ENCODE results near the gene FAM53C.

Gene FAM53C

GRCh38 chr5:138336952-138337684 is 948 bp upstream of the FAM53C start:
- Histone ChIP-seq H3K4me1 (ENCODE audit: control insufficient read depth, insufficient read depth, low read length, poor library complexity, severe bottlenecking) (peaks cover 14% of the 10 kb centered on the region), H3K4me3 (ENCODE audit: extremely low read depth, insufficient read depth, low read length, poor library complexity, severe bottlenecking) (peak overlapping the region; percentile 88), H3K36me3 (ENCODE audit: control insufficient read depth, insufficient read depth, low read length) (peaks cover 23% of the 10 kb centered on the region), H3K27ac (ENCODE audit: low read depth, low read length, severe bottlenecking) (peak overlapping the region; percentile 100), H3K9me3 (ENCODE audit: control insufficient read depth, low read length) (no peaks in the 10 kb centered on the region)
- WGBS, 2 experiments (ENCODE audit: insufficient coverage in 2 of 2): 46 to 62% methylated on average over 4 to 5 of the region's 13 CpGs

GRCh38 chr5:138338411-138339090 is 485 bp downstream of the FAM53C start:
- WGBS, 2 experiments (ENCODE audit: insufficient coverage in 2 of 2): 0% methylated on average over 2 to 6 of the region's 22 CpGs
- H3K4me3 ChIP-seq (ENCODE audit: extremely low read depth, insufficient read depth, low read length, poor library complexity, severe bottlenecking): peak overlapping the region; percentile 88
- H3K9me3 ChIP-seq (ENCODE audit: control insufficient read depth, low read length): no peaks in the 10 kb centered on the region
- peaks cover 14% of the 10 kb centered on the region for H3K4me1 ChIP-seq (ENCODE audit: control insufficient read depth, insufficient read depth, low read length, poor library complexity, severe bottlenecking)
- peaks cover 36% of the 10 kb centered on the region for H3K36me3 ChIP-seq (ENCODE audit: control insufficient read depth, insufficient read depth, low read length)
- H3K27ac ChIP-seq (ENCODE audit: low read depth, low read length, severe bottlenecking): peak overlapping the region; percentile 100

GRCh38 chr5:138339091-138339456 is 1.0 kb downstream of the FAM53C start:
- 0 to 3% methylated on average over 2 to 4 of the region's 7 CpGs for WGBS, 2 experiments (ENCODE audit: insufficient coverage in 2 of 2)
- H3K9me3 ChIP-seq (ENCODE audit: control insufficient read depth, low read length): no peaks in the 10 kb centered on the region
- H3K27ac ChIP-seq (ENCODE audit: low read depth, low read length, severe bottlenecking): peak overlapping the region; percentile 100
- H3K36me3 ChIP-seq (ENCODE audit: control insufficient read depth, insufficient read depth, low read length): peaks cover 41% of the 10 kb centered on the region
- peak overlapping the region; percentile 88 for H3K4me3 ChIP-seq (ENCODE audit: extremely low read depth, insufficient read depth, low read length, poor library complexity, severe bottlenecking)
- peaks cover 14% of the 10 kb centered on the region for H3K4me1 ChIP-seq (ENCODE audit: control insufficient read depth, insufficient read depth, low read length, poor library complexity, severe bottlenecking)

- Histone ChIP-seq H3K27ac (ENCODE audit: low read depth, low read length, severe bottlenecking) (peak overlapping the region; percentile 100), H3K4me1 (ENCODE audit: control insufficient read depth, insufficient read depth, low read length, poor library complexity, severe bottlenecking) (peaks cover 14% of the 10 kb centered on the region), H3K36me3 (ENCODE audit: control insufficient read depth, insufficient read depth, low read length) (peaks cover 45% of the 10 kb centered on the region), H3K9me3 (ENCODE audit: control insufficient read depth, low read length) (no peaks in the 10 kb centered on the region), H3K4me3 (ENCODE audit: extremely low read depth, insufficient read depth, low read length, poor library complexity, severe bottlenecking) (peak overlapping the region; percentile 88)
- WGBS, 2 experiments (ENCODE audit: insufficient coverage in 2 of 2): 65 to 92% methylated on average over 2 of the region's 2 CpGs
Measured at GRCh38 chr5:138339464-138339863, 1.4 kb downstream of the FAM53C start.

- Histone ChIP-seq H3K4me1 (ENCODE audit: control insufficient read depth, insufficient read depth, low read length, poor library complexity, severe bottlenecking) (peaks cover 14% of the 10 kb centered on the region), H3K27ac (ENCODE audit: low read depth, low read length, severe bottlenecking) (no peak overlapping the region), H3K9me3 (ENCODE audit: control insufficient read depth, low read length) (no peaks in the 10 kb centered on the region), H3K4me3 (ENCODE audit: extremely low read depth, insufficient read depth, low read length, poor library complexity, severe bottlenecking) (peak overlapping the region; percentile 88), H3K36me3 (ENCODE audit: control insufficient read depth, insufficient read depth, low read length) (peaks cover 51% of the 10 kb centered on the region)
- WGBS, 2 experiments (ENCODE audit: insufficient coverage in 2 of 2): 80% methylated on average over 1 of the region's 3 CpGs; no CpG with 5 or more reads in 1 of the 2 experiments
Measured at GRCh38 chr5:138340008-138340407, 1.9 kb downstream of the FAM53C start.

GRCh38 chr5:138344887-138345622 is 7.0 kb downstream of the FAM53C start:
- WGBS, 2 experiments (ENCODE audit: insufficient coverage in 2 of 2): 97 to 98% methylated on average over 25 to 27 of the region's 32 CpGs
- H3K9me3 ChIP-seq (ENCODE audit: control insufficient read depth, low read length): no peaks in the 10 kb centered on the region
- no peak overlapping the region for H3K4me3 ChIP-seq (ENCODE audit: extremely low read depth, insufficient read depth, low read length, poor library complexity, severe bottlenecking)
- H3K27ac ChIP-seq (ENCODE audit: low read depth, low read length, severe bottlenecking): no peak overlapping the region
- H3K4me1 ChIP-seq (ENCODE audit: control insufficient read depth, insufficient read depth, low read length, poor library complexity, severe bottlenecking): peaks cover 8% of the 10 kb centered on the region
- H3K36me3 ChIP-seq (ENCODE audit: control insufficient read depth, insufficient read depth, low read length): peaks cover 96% of the 10 kb centered on the region

- H3K27ac ChIP-seq (ENCODE audit: low read depth, low read length, severe bottlenecking): no peak overlapping the region
- H3K9me3 ChIP-seq (ENCODE audit: control insufficient read depth, low read length): peaks cover 12% of the 10 kb centered on the region
- H3K4me3 ChIP-seq (ENCODE audit: extremely low read depth, insufficient read depth, low read length, poor library complexity, severe bottlenecking): no peak overlapping the region
- WGBS, 2 experiments (ENCODE audit: insufficient coverage in 2 of 2): 97% methylated on average over 7 to 13 of the region's 14 CpGs
- peaks cover 97% of the 10 kb centered on the region for H3K36me3 ChIP-seq (ENCODE audit: control insufficient read depth, insufficient read depth, low read length)
- no peaks in the 10 kb centered on the region for H3K4me1 ChIP-seq (ENCODE audit: control insufficient read depth, insufficient read depth, low read length, poor library complexity, severe bottlenecking)
Measured at GRCh38 chr5:138346889-138347288, 8.8 kb downstream of the FAM53C start.

GRCh38 chr5:138349852-138350562 is 11.9 kb downstream of the FAM53C start:
- 86% methylated on average over 1 of the region's 1 CpG; no CpG with 5 or more reads in 1 of the 2 experiments for WGBS, 2 experiments (ENCODE audit: insufficient coverage in 2 of 2)
- peaks cover 3% of the 10 kb centered on the region for H3K4me1 ChIP-seq (ENCODE audit: control insufficient read depth, insufficient read depth, low read length, poor library complexity, severe bottlenecking)
- peaks cover 15% of the 10 kb centered on the region for H3K9me3 ChIP-seq (ENCODE audit: control insufficient read depth, low read length)
- peaks cover 71% of the 10 kb centered on the region for H3K36me3 ChIP-seq (ENCODE audit: control insufficient read depth, insufficient read depth, low read length)
- H3K27ac ChIP-seq (ENCODE audit: low read depth, low read length, severe bottlenecking): no peak overlapping the region
- no peak overlapping the region for H3K4me3 ChIP-seq (ENCODE audit: extremely low read depth, insufficient read depth, low read length, poor library complexity, severe bottlenecking)

- Histone ChIP-seq H3K36me3 (ENCODE audit: control insufficient read depth, insufficient read depth, low read length) (peaks cover 66% of the 10 kb centered on the region), H3K4me3 (ENCODE audit: extremely low read depth, insufficient read depth, low read length, poor library complexity, severe bottlenecking) (no peak overlapping the region), H3K4me1 (ENCODE audit: control insufficient read depth, insufficient read depth, low read length, poor library complexity, severe bottlenecking) (peaks cover 3% of the 10 kb centered on the region), H3K9me3 (ENCODE audit: control insufficient read depth, low read length) (peaks cover 15% of the 10 kb centered on the region), H3K27ac (ENCODE audit: low read depth, low read length, severe bottlenecking) (no peak overlapping the region)
Measured at GRCh38 chr5:138350563-138350890, 12.5 kb downstream of the FAM53C start.

- H3K4me1 ChIP-seq (ENCODE audit: control insufficient read depth, insufficient read depth, low read length, poor library complexity, severe bottlenecking): peaks cover 3% of the 10 kb centered on the region
- peaks cover 15% of the 10 kb centered on the region for H3K9me3 ChIP-seq (ENCODE audit: control insufficient read depth, low read length)
- no peak overlapping the region for H3K27ac ChIP-seq (ENCODE audit: low read depth, low read length, severe bottlenecking)
- 100% methylated on average over 1 of the region's 1 CpG; no CpG with 5 or more reads in 1 of the 2 experiments for WGBS, 2 experiments (ENCODE audit: insufficient coverage in 2 of 2)
- peaks cover 60% of the 10 kb centered on the region for H3K36me3 ChIP-seq (ENCODE audit: control insufficient read depth, insufficient read depth, low read length)
- H3K4me3 ChIP-seq (ENCODE audit: extremely low read depth, insufficient read depth, low read length, poor library complexity, severe bottlenecking): no peak overlapping the region
Measured at GRCh38 chr5:138351056-138351455, 13.0 kb downstream of the FAM53C start.

Data from mesodermal cell (in vitro differentiated cells).